Thoracic aorta (tissue), 2 donors: ENCODE data around the gene ARHGAP24. TPM values are rescaled to one million over a fixed set of nuclear protein-coding genes. Genes with fewer than 3 reads are reported as not detected.

ENCODE experiments used
- ATAC-seq: fragments of 150-250 bp; one replicate; pipeline ENCODE4 v1.8.0; 2017; ENCODE audit warnings: low read depth; ENCODE audit not compliant: insufficient number of reproducible peaks, low FRiP score
- DNase-seq: peaks from one replicate; pipeline ENCODE4 v3.0.0-alpha.2; 2020; ENCODE audit warnings: low spot score
- H3K27ac ChIP-seq, 2 donors: fragments of 200-600 bp; sonication (generic); 1 replicate in 1 of 2; 2 replicates in 1 of 2; pipeline ENCODE4 v1.5.1; 2016; ENCODE audit warnings: mild to moderate bottlenecking in 2 of 2, moderate library complexity in 2 of 2
- H3K27me3 ChIP-seq: fragments of 200-600 bp; sonication (generic); replicated peaks from 2 replicates; pipeline ENCODE4 v1.6.0; 2016; ENCODE audit warnings: mild to moderate bottlenecking; ENCODE audit not compliant: insufficient read depth
- H3K36me3 ChIP-seq: fragments of 200-600 bp; sonication (generic); one replicate; pipeline ENCODE4 v1.5.1; 2016
- H3K4me1 ChIP-seq, 2 donors: fragments of 200-600 bp; sonication (generic); 1 replicate in 1 of 2; 2 replicates in 1 of 2; pipeline versions ENCODE4 v1.5.1 to v1.6.0; 2016; ENCODE audit warnings: low read depth in 2 of 2, mild to moderate bottlenecking in 1 of 2; ENCODE audit not compliant: control insufficient read depth in 1 of 2
- H3K4me3 ChIP-seq: fragments of 200-600 bp; sonication (generic); 2 replicates; pipeline ENCODE4 v1.5.1; 2016; ENCODE audit warnings: mild to moderate bottlenecking
- H3K9me3 ChIP-seq: fragments of 200-600 bp; sonication (generic); 2 replicates; pipeline ENCODE4 v1.5.1; 2016
- total RNA-seq, 2 donors: library from RNA; depleted of rRNA; stranded (reverse); fragments of >200 nt; gene quantifications; one replicate each; pipeline versions ENCODE4 v1.1.0 to v1.2.3, GENCODE V29; 2016
- TF ChIP-seq, protein P1 (sequence below): fragments of 200-600 bp; sonication (generic); IDR thresholded peaks from one replicate; pipeline ENCODE4 v1.5.1; 2019; ENCODE audit warnings: antibody characterized with exemption

Gene ARHGAP24
- total RNA-seq, 2 donors from 2014 or later = 30.1 to 43.6 TPM

DNA sequence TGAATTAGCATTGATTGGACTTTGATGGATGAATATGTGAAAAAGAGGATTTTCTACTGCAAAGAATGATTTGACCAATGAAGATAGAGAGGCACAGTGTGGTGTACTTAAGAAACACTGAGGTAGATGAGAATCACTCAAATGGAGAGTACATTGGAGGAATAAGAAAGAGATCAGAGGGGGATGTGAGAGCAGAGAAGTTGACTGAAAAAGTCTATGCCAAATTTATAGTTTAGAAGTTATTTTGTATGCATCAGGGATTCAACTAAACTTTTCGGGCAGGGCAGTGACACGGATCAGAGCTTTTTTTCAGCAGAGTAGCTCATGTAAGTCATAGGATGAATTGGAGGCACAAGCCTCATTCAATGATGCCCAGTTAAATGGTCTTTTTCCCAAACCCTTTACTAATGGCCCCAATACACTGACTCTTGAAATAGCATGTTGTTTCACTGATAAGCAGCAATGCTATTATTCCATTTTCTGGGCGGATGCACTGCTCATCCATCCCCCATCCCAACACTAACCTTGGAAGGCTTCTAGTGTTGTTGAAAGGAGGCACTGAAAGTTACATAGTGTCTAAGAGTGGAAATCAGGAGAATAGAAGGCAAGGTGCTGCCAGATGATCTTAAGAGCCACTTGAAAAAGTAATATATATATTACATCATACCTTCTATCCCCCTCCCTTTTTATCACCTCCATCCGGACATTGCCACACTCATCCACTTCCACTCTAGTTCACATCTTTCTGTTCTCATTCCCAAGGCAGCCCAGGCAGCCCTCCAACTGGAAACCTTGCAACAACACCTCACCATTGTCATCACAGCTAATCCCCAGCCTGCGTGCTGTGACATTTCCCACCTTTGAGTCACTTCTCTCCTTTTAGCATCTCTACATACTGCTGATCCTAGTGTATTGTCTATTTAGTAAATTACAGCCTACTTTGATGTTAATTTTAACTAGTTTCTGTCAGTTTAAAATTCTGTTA lies 46.1 kb downstream of the ARHGAP24 start:
- no peaks in the 10 kb centered on the region for H3K36me3 ChIP-seq
- DNase-seq (no peak), ATAC-seq (no peak)
- TF ChIP-seq, protein P1, sequence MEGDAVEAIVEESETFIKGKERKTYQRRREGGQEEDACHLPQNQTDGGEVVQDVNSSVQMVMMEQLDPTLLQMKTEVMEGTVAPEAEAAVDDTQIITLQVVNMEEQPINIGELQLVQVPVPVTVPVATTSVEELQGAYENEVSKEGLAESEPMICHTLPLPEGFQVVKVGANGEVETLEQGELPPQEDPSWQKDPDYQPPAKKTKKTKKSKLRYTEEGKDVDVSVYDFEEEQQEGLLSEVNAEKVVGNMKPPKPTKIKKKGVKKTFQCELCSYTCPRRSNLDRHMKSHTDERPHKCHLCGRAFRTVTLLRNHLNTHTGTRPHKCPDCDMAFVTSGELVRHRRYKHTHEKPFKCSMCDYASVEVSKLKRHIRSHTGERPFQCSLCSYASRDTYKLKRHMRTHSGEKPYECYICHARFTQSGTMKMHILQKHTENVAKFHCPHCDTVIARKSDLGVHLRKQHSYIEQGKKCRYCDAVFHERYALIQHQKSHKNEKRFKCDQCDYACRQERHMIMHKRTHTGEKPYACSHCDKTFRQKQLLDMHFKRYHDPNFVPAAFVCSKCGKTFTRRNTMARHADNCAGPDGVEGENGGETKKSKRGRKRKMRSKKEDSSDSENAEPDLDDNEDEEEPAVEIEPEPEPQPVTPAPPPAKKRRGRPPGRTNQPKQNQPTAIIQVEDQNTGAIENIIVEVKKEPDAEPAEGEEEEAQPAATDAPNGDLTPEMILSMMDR = no peak
- no peaks in the 10 kb centered on the region for H3K9me3 ChIP-seq
- no peak overlapping the region for H3K27ac ChIP-seq
- no peaks in the 10 kb centered on the region for H3K4me1 ChIP-seq
- H3K27me3 ChIP-seq = no peaks in the 10 kb centered on the region
- no peak overlapping the region for H3K4me3 ChIP-seq

DNA sequence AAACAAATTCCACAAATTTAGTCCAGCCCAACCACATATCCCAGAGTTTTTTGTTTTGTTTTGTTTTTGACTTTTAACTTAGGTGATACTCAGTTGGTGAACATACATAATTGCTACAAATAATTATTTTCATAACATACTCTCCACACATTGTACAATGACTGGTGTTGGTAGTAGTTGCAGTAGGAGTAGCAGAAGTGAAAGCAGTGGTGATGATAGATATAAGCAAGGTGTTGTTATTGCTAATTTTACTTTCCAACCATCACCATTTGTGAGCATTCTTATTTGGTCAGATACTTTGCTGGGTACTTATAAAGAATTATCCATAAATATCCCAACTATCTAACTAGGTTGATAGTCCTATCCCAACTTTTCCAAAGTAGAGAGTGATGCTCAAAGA lies 47.3 kb downstream of the ARHGAP24 start:
- TF ChIP-seq, protein P1 = no peak
- H3K36me3 ChIP-seq = no peaks in the 10 kb centered on the region
- no peaks in the 10 kb centered on the region for H3K4me1 ChIP-seq
- H3K27me3 ChIP-seq = no peaks in the 10 kb centered on the region
- ATAC-seq = no peak
- no peak for DNase-seq
- H3K4me3 ChIP-seq = no peak overlapping the region
- H3K27ac ChIP-seq = no peak overlapping the region
- H3K9me3 ChIP-seq = no peaks in the 10 kb centered on the region

- no peak for ATAC-seq
- TF ChIP-seq, protein P1 = no peak
- DNase-seq = no peak
- Histone ChIP-seq H3K27ac (no peak overlapping the region), H3K36me3 (no peaks in the 10 kb centered on the region), H3K4me1 (no peaks in the 10 kb centered on the region), H3K27me3 (no peaks in the 10 kb centered on the region), H3K9me3 (no peaks in the 10 kb centered on the region), H3K4me3 (no peak overlapping the region)
Measured at GRCh38 chr4:85522836-85523235, 47.9 kb downstream of the ARHGAP24 start.

- Histone ChIP-seq H3K27ac (no peak overlapping the region), H3K4me1 (no peaks in the 10 kb centered on the region), H3K9me3 (no peaks in the 10 kb centered on the region), H3K4me3 (no peak overlapping the region), H3K36me3 (no peaks in the 10 kb centered on the region), H3K27me3 (no peaks in the 10 kb centered on the region)
- TF ChIP-seq, protein P1 = no peak
- no peak for DNase-seq
- no peak for ATAC-seq
Measured at GRCh38 chr4:85527815-85528214, 52.9 kb downstream of the ARHGAP24 start.

GRCh38 chr4:85531560-85532341 lies 56.8 kb downstream of the ARHGAP24 start:
- no peak overlapping the region for H3K27ac ChIP-seq
- DNase-seq (no peak), ATAC-seq (no peak)
- no peaks in the 10 kb centered on the region for H3K9me3 ChIP-seq
- no peaks in the 10 kb centered on the region for H3K27me3 ChIP-seq
- H3K4me3 ChIP-seq = no peak overlapping the region
- TF ChIP-seq, protein P1 = no peak
- no peaks in the 10 kb centered on the region for H3K4me1 ChIP-seq
- no peaks in the 10 kb centered on the region for H3K36me3 ChIP-seq
